ENCODE results near the gene PRTN3. TPM values are rescaled to one million over a fixed set of nuclear protein-coding genes. Genes with fewer than 3 reads are reported as not detected.

The PRTN3 gene
- total RNA-seq, 1 experiment from 2014 or later = 2.7 TPM

- no peak for TF ChIP-seq CTCF (IDR thresholded peaks at IDR 0.05 in 2 of 3, conservative IDR thresholded peaks at IDR 0.05 in 1 of 3; ENCODE audit: borderline replicate concordance in 1 of 3, insufficient read depth in 1 of 3, low read depth in 2 of 3, low read length in 2 of 3)
- no peak for TF ChIP-seq ZBTB33 (IDR thresholded peaks at IDR 0.05; ENCODE audit: extremely low read depth, insufficient replicate concordance, low read length)
- no peak for TF ChIP-seq SIN3A (IDR thresholded peaks at IDR 0.05; ENCODE audit: low read depth)
Observed at GRCh38 chr19:792306-792885, 48.4 kb upstream of the PRTN3 start (continued).

GRCh38 chr19:793806-794205 is 47.0 kb upstream of the PRTN3 start:
- intact Hi-C loops (cut with micrococcal nuclease) = loop anchor here (10.0 kb wide), 1 partner anchor 451 kb away; the partner anchor contains the start of genes ATP5F1D and MIDN
- Histone ChIP-seq H3K4me2 (ENCODE audit: low read length) (no peak overlapping the region), H3K27me3 (ENCODE audit: insufficient read depth, low read length) (no peaks in the 10 kb centered on the region), H3K9me3 (ENCODE audit: control insufficient read depth in 1 of 2, insufficient read depth in 1 of 2, low read depth in 1 of 2, low read length in 2 of 2) (no peaks in the 10 kb centered on the region), H4K20me1 (ENCODE audit: insufficient read depth) (peaks cover 2% of the 10 kb centered on the region; the same call in 1 of the 2 replicates), H3K9ac (ENCODE audit: low read length) (no peak overlapping the region), H3K36me3 (ENCODE audit: control insufficient read depth in 1 of 2, insufficient read depth in 2 of 2, low read length in 2 of 2) (peaks cover 0 to 6% of the 10 kb centered on the region in 2 experiments; a peak in 1 of 4 replicates), H2AFZ (ENCODE audit: low read depth, low read length, poor library complexity, severe bottlenecking) (no peak overlapping the region), H3K79me2 (ENCODE audit: insufficient read depth, low read length) (peaks cover 10% of the 10 kb centered on the region), H3K4me3 (replicated peaks in 1 of 2; ENCODE audit: low read depth in 1 of 2, low read length in 2 of 2) (no peak overlapping the region), H3K27ac (ENCODE audit: low read depth, low read length) (no peak overlapping the region), H3K9me2 (ENCODE audit: insufficient read depth) (no peaks in the 10 kb centered on the region), H3K4me1 (ENCODE audit: control insufficient read depth in 1 of 2, insufficient read depth in 2 of 2, low read length in 2 of 2) (peaks cover 0 to 8% of the 10 kb centered on the region in 2 experiments; a peak in 1 of 4 replicates)
- ChIA-PET RAD21 (ENCODE audit: low non-redundant PET in 1 of 2, low total read pairs in 2 of 2, uncharacterized antibody in 2 of 2, unreplicated experiment in 2 of 2) (no interaction called here), CTCF (no interaction called here), POLR2A (no interaction called here)
- no TSS peak for BruUV-seq (replicated peaks)
- no peak for ATAC-seq
- DNase-seq (ENCODE audit: low read depth, low spot score) = no peak
- no peak for TF ChIP-seq POLR2A (IDR thresholded peaks at IDR 0.05; ENCODE audit: borderline replicate concordance, extremely low read depth, insufficient read depth, insufficient read length)
- TF ChIP-seq POLR2AphosphoS5 (IDR thresholded peaks at IDR 0.05; ENCODE audit: low read depth, low read length) = no peak
- no peak for TF ChIP-seq ATF3 (IDR thresholded peaks at IDR 0.05)
- no peak for TF ChIP-seq CBX3 (IDR thresholded peaks at IDR 0.05; ENCODE audit: low read depth)
- TF ChIP-seq TCF7L2 (IDR thresholded peaks at IDR 0.05; ENCODE audit: borderline replicate concordance, extremely low read depth, insufficient read depth, insufficient read length) = no peak
- TF ChIP-seq ZNF274 (IDR thresholded peaks at IDR 0.05; ENCODE audit: low read depth, low read length) = no peak
- no peak for TF ChIP-seq CTCF (IDR thresholded peaks at IDR 0.05 in 2 of 3, conservative IDR thresholded peaks at IDR 0.05 in 1 of 3; ENCODE audit: borderline replicate concordance in 1 of 3, insufficient read depth in 1 of 3, low read depth in 2 of 3, low read length in 2 of 3)
- no peak for TF ChIP-seq FOSL1 (IDR thresholded peaks at IDR 0.05; ENCODE audit: low read depth)
- TF ChIP-seq SRF (IDR thresholded peaks at IDR 0.05; ENCODE audit: low read depth) = no peak
- TF ChIP-seq RAD21 (IDR thresholded peaks at IDR 0.05; ENCODE audit: low read depth) = no peak
- no peak for TF ChIP-seq SIN3A (IDR thresholded peaks at IDR 0.05; ENCODE audit: low read depth)
- no peak for TF ChIP-seq REST (IDR thresholded peaks at IDR 0.05; ENCODE audit: low read depth)

All from HCT116 (cell line).